CD4-positive, alpha-beta T cell (primary cell): ENCODE measurements around the gene SLC15A4. TPM values are rescaled to one million over a fixed set of nuclear protein-coding genes. Genes with fewer than 3 reads are reported as not detected.

ENCODE experiments used
- ATAC-seq: fragments of 200-7000 bp; cut with Tn5 transposase; one replicate; pipeline ENCODE4 v1.10.0; 2022; ENCODE audit warnings: mild to moderate bottlenecking; ENCODE audit not compliant: poor library complexity
- CTCF ChIA-PET: fragments of 350-600 bp; sonication (Branson Sonifier 250); formaldehyde crosslinking; loops from one replicate; lab custom pipeline; 2021; ENCODE audit warnings: antibody characterized with exemption, inconsistent platforms; lab: Charles Lee
- POLR2A ChIA-PET: fragments of 350-600 bp; sonication (Branson Sonifier 250); formaldehyde crosslinking; loops from one replicate; lab custom pipeline; 2021; ENCODE audit warnings: antibody characterized with exemption, inconsistent platforms; lab: Charles Lee
- DNase-seq, 14 experiments: peaks; one replicate each; pipeline ENCODE4 v3.0.0-alpha.2; 2013 to 2020; ENCODE audit warnings: mixed read lengths in 2 of 14
- H3K27ac ChIP-seq, 2 donors: one replicate each; pipeline versions ENCODE4 v1.5.1 to v1.7.0; 2013; ENCODE audit warnings: low read length in 2 of 2, low read depth in 1 of 2, mild to moderate bottlenecking in 1 of 2
- H3K27me3 ChIP-seq, 2 experiments: 1 replicate in 1 of 2; 2 replicates in 1 of 2; pipeline versions ENCODE4 v1.6.1 to v1.7.0; 2013; ENCODE audit warnings: low read length in 2 of 2, control low read depth in 1 of 2, mild to moderate bottlenecking in 1 of 2, moderate library complexity in 1 of 2; ENCODE audit not compliant: insufficient read depth in 2 of 2, control insufficient read depth in 1 of 2
- H3K36me3 ChIP-seq: one replicate; pipeline ENCODE4 v1.6.1; 2013; ENCODE audit warnings: low read length, control low read depth; ENCODE audit not compliant: insufficient read depth
- H3K4me1 ChIP-seq: one replicate; pipeline ENCODE4 v1.6.1; 2013; ENCODE audit warnings: low read length, control low read depth; ENCODE audit not compliant: insufficient read depth
- H3K4me3 ChIP-seq: one replicate; pipeline ENCODE4 v1.5.1; 2013; ENCODE audit warnings: mild to moderate bottlenecking, low read length, moderate library complexity
- H3K9me3 ChIP-seq, 2 experiments: 1 replicate in 1 of 2; 2 replicates in 1 of 2; pipeline versions ENCODE4 v1.6.1 to v1.7.0; 2013; ENCODE audit warnings: low read length in 2 of 2, mild to moderate bottlenecking in 2 of 2, control low read depth in 1 of 2, moderate library complexity in 1 of 2; ENCODE audit not compliant: control insufficient read depth in 1 of 2, insufficient read depth in 1 of 2
- H3K27ac Mint-ChIP-seq: one replicate; pipeline ENCODE4 v1.8.0; 2020; ENCODE audit warnings: mixed read lengths
- H3K27me3 Mint-ChIP-seq: one replicate; pipeline ENCODE4 v1.8.0; 2021; ENCODE audit warnings: mixed read lengths
- H3K36me3 Mint-ChIP-seq: one replicate; pipeline ENCODE4 v1.8.0; 2021; ENCODE audit warnings: low read depth, mixed read lengths
- H3K4me1 Mint-ChIP-seq: one replicate; pipeline ENCODE4 v1.8.0; 2021; ENCODE audit warnings: low read depth, mixed read lengths
- H3K4me3 Mint-ChIP-seq: one replicate; pipeline ENCODE4 v1.8.0; 2020; ENCODE audit warnings: mild to moderate bottlenecking, mixed read lengths
- H3K9me3 Mint-ChIP-seq: one replicate; pipeline ENCODE4 v1.8.0; 2020; ENCODE audit warnings: mixed read lengths
- intact Hi-C, 2 experiments: fragments of 100-400 bp; cut with DNase I in 1 of 2; cut with micrococcal nuclease in 1 of 2; formaldehyde crosslinking; loops; one replicate each; pipeline versions ENCODE4 v1.15.1 to v1.9.0; 2023 to 2025; cut with DNase I, micrococcal nuclease
- total RNA-seq, 174 experiments: library from RNA in 2 of 174; stranded (reverse) in 2 of 174; gene quantifications; one replicate each; pipeline ENCODE4 v1.2.3 and lab custom pipeline; 2021 to 2026
- TF ChIP-seq, protein P1 (sequence below): fragments of 200-600 bp; IDR thresholded peaks from one replicate; pipeline ENCODE4 v1.8.0; 2022; ENCODE audit warnings: antibody characterized with exemption, mild to moderate bottlenecking

Gene SLC15A4
- total RNA-seq, 2 experiments from 2014 or later: 18.4 to 18.5 TPM

DNA sequence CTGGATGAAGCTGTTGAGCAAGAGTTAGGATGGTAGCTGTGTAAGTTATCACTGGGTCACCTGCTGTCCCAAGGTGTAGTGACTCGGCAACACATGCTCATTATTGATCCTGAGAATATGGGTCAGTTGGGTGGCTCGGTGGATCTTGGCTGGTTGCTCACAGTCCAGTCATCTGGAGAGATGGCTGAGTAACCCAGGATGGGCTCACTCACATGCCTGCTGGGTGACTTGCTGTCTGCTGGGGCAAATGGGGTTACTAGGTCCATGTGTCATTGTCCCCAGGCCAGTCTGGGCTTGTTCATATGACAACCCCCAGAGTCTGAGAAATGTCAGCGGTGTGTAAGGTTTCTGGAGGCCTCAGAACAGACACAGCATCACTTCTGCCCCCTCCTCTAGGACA lies 69.5 kb downstream of the SLC15A4 start:
- Histone ChIP-seq H3K4me1 (no peaks in the 10 kb centered on the region), H3K27ac (no peak overlapping the region), H3K36me3 (no peaks in the 10 kb centered on the region), H3K27me3 (no peaks in the 10 kb centered on the region), H3K9me3 (no peaks in the 10 kb centered on the region), H3K4me3 (no peak overlapping the region)
- Mint-ChIP-seq H3K4me1 (no peaks in the 10 kb centered on the region), H3K36me3 (no peaks in the 10 kb centered on the region), H3K27me3 (no peaks in the 10 kb centered on the region), H3K9me3 (no peaks in the 10 kb centered on the region), H3K4me3 (no peak overlapping the region), H3K27ac (no peak overlapping the region)
- TF ChIP-seq, protein P1, sequence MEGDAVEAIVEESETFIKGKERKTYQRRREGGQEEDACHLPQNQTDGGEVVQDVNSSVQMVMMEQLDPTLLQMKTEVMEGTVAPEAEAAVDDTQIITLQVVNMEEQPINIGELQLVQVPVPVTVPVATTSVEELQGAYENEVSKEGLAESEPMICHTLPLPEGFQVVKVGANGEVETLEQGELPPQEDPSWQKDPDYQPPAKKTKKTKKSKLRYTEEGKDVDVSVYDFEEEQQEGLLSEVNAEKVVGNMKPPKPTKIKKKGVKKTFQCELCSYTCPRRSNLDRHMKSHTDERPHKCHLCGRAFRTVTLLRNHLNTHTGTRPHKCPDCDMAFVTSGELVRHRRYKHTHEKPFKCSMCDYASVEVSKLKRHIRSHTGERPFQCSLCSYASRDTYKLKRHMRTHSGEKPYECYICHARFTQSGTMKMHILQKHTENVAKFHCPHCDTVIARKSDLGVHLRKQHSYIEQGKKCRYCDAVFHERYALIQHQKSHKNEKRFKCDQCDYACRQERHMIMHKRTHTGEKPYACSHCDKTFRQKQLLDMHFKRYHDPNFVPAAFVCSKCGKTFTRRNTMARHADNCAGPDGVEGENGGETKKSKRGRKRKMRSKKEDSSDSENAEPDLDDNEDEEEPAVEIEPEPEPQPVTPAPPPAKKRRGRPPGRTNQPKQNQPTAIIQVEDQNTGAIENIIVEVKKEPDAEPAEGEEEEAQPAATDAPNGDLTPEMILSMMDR: no peak
- ChIA-PET POLR2A (no interaction called here), CTCF (no interaction called here)
- ATAC-seq (no peak), DNase-seq (no peak)
- intact Hi-C loops: no loop called here

DNA sequence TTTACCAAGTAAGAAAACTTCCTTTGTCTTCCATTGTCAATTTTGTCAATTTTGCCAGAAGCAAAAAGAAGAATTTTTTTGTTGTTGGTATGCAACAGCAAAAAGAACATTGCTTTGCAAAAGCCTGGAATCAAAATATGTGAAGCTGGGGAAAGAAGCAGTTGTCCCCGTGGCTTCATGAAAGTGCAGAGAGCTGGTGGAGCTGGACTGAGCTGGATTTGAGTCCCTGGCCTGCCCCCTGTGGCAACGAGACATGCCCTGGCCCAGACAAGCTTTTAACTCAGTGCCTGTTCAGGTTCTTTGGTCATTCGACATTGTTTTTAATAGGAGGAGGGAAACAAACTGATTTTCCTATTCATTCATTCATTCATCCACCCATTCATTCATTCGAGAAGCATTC lies 70.3 kb downstream of the SLC15A4 start:
- no peak overlapping the region for H3K4me3 Mint-ChIP-seq
- no peaks in the 10 kb centered on the region for H3K9me3 Mint-ChIP-seq
- Histone ChIP-seq H3K27me3 (no peaks in the 10 kb centered on the region), H3K9me3 (peaks cover 0 to 4% of the 10 kb centered on the region in 2 experiments), H3K27ac (no peak overlapping the region), H3K4me3 (no peak overlapping the region), H3K4me1 (no peaks in the 10 kb centered on the region), H3K36me3 (no peaks in the 10 kb centered on the region)
- ATAC-seq (no peak), DNase-seq (no peak)
- H3K36me3 Mint-ChIP-seq: no peaks in the 10 kb centered on the region
- no peaks in the 10 kb centered on the region for H3K27me3 Mint-ChIP-seq
- ChIA-PET POLR2A (no interaction called here), CTCF (no interaction called here)
- intact Hi-C loops: no loop called here
- TF ChIP-seq, protein P1: no peak
- H3K4me1 Mint-ChIP-seq: no peaks in the 10 kb centered on the region
- no peak overlapping the region for H3K27ac Mint-ChIP-seq

DNA sequence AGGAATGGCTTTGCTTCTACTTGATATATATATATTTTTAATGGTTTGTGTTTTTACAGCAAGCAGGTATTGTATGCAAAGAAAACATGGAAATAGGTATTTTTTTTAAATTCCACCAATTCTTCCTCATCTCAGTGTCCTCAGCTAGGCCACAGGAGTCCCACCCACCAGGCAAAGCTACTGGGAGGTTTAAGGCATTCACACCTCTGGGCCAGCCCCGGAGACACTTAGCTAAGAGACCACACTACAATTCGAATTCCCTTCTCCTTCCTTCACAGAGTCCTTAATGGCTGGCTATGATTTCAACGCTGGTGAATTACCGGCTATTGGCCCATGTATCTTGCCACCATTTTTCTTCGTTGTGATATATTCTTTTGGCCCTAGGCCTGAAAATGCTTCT lies 71.4 kb downstream of the SLC15A4 start:
- Mint-ChIP-seq H3K4me1 (no peaks in the 10 kb centered on the region), H3K36me3 (no peaks in the 10 kb centered on the region), H3K27me3 (no peaks in the 10 kb centered on the region), H3K9me3 (no peaks in the 10 kb centered on the region), H3K27ac (no peak overlapping the region), H3K4me3 (no peak overlapping the region)
- peaks cover 0 to 7% of the 10 kb centered on the region in 2 experiments for H3K9me3 ChIP-seq
- no peaks in the 10 kb centered on the region for H3K27me3 ChIP-seq
- peaks cover 3% of the 10 kb centered on the region for H3K4me1 ChIP-seq
- ATAC-seq: no peak
- intact Hi-C loops: no loop called here
- TF ChIP-seq, protein P1: no peak
- ChIA-PET CTCF (no interaction called here), POLR2A (no interaction called here)
- H3K4me3 ChIP-seq: no peak overlapping the region
- no peak overlapping the region for H3K27ac ChIP-seq
- no peaks in the 10 kb centered on the region for H3K36me3 ChIP-seq
- no peak for DNase-seq
